ENCODE results near the gene BRINP2.

GRCh38 chr1:177301425-177302124, 130.8 kb downstream of the BRINP2 start:
- TF ChIP-seq SPI1 (IDR thresholded peaks at IDR 0.05; ENCODE audit: borderline replicate concordance, low read depth) (no peak), CTCF (IDR thresholded peaks at IDR 0.05; ENCODE audit: insufficient read depth, low read length) (no peak), POLR2AphosphoS5 (IDR thresholded peaks at IDR 0.05; ENCODE audit: low read depth) (no peak), GABPA (IDR thresholded peaks at IDR 0.05; ENCODE audit: low read depth) (no peak)

All from HL-60 (cell line).